Suprapubic skin (tissue), 4 donors: ENCODE results near the gene TRIM2. TPM values are rescaled to one million over a fixed set of nuclear protein-coding genes. Genes with fewer than 3 reads are reported as not detected.

ENCODE experiments used
- DNase-seq, 2 donors: peaks; one replicate each; pipeline ENCODE4 v3.0.0-alpha.2; 2019; ENCODE audit warnings: low spot score in 2 of 2
- H3K27ac ChIP-seq: fragments of 200-600 bp; sonication (generic); one replicate; pipeline ENCODE4 v1.5.1; 2019
- H3K27me3 ChIP-seq: fragments of 200-600 bp; sonication (generic); one replicate; pipeline ENCODE4 v1.5.1; 2019
- H3K36me3 ChIP-seq: fragments of 200-600 bp; sonication (generic); one replicate; pipeline ENCODE4 v1.5.1; 2019
- H3K4me1 ChIP-seq: fragments of 200-600 bp; sonication (generic); one replicate; pipeline ENCODE4 v1.5.1; 2019
- H3K4me3 ChIP-seq: fragments of 200-600 bp; sonication (generic); one replicate; pipeline ENCODE4 v1.5.1; 2019; ENCODE audit warnings: mild to moderate bottlenecking
- H3K9me3 ChIP-seq: fragments of 200-600 bp; sonication (generic); one replicate; pipeline ENCODE4 v1.5.1; 2019
- CTCF ChIP-seq, 2 donors: fragments of 200-600 bp in 1 of 2; fragments of 450-650 bp in 1 of 2; sonication (generic) in 1 of 2; IDR thresholded peaks; one replicate each; pipeline ENCODE4 v1.5.1; 2016 to 2019; ENCODE audit warnings: antibody characterized with exemption in 2 of 2, mild to moderate bottlenecking in 1 of 2, moderate library complexity in 1 of 2
- EP300 ChIP-seq: sonication (generic); formaldehyde crosslinking; IDR thresholded peaks from one replicate; pipeline ENCODE4 v1.6.1; 2017; ENCODE audit warnings: antibody characterized with exemption
- POLR2A ChIP-seq, 2 donors: fragments of 450-650 bp; IDR thresholded peaks; one replicate each; pipeline ENCODE4 v1.6.1; 2017; ENCODE audit warnings: antibody characterized with exemption in 2 of 2, mild to moderate bottlenecking in 2 of 2, moderate library complexity in 2 of 2
- POLR2AphosphoS5 ChIP-seq, 3 donors: sonication (generic); formaldehyde crosslinking; IDR thresholded peaks; one replicate each; pipeline ENCODE4 v1.6.1; 2017; ENCODE audit warnings: antibody characterized with exemption in 3 of 3
- WGBS: methylation state at CpG from one replicate; pipeline ENCODE4 v1.1.5; 2018; 5-methylcytosine and 5-hydroxymethylcytosine counted together
- total RNA-seq, 4 donors: library from RNA; depleted of rRNA; stranded (reverse); fragments of >200 nt; gene quantifications; one replicate each; pipeline ENCODE4 v1.1.0, GENCODE V29; 2016

TRIM2 gene
- total RNA-seq, 4 donors from 2014 or later, result 17.3 to 45.1 (median 37.5) TPM

- no peaks in the 10 kb centered on the region for H3K27me3 ChIP-seq
- 50% methylated on average over 1 of the region's 1 CpG for WGBS
- H3K36me3 ChIP-seq, result peaks cover 4% of the 10 kb centered on the region
- peaks cover 31% of the 10 kb centered on the region for H3K4me1 ChIP-seq
- H3K27ac ChIP-seq, result peak overlapping the region; percentile 86
- H3K4me3 ChIP-seq, result peak overlapping the region; percentile 39
- TF ChIP-seq EP300 (no peak), POLR2A (IDR thresholded peaks at IDR 0.05) (no peak), CTCF (IDR thresholded peaks at IDR 0.05) (no peak), POLR2AphosphoS5 (IDR thresholded peaks at IDR 0.05) (no peak)
- no peaks in the 10 kb centered on the region for H3K9me3 ChIP-seq
- no peak for DNase-seq
These were observed 90.4 kb downstream of the TRIM2 start for GRCh38 chr4:153294631-153295030.

DNA sequence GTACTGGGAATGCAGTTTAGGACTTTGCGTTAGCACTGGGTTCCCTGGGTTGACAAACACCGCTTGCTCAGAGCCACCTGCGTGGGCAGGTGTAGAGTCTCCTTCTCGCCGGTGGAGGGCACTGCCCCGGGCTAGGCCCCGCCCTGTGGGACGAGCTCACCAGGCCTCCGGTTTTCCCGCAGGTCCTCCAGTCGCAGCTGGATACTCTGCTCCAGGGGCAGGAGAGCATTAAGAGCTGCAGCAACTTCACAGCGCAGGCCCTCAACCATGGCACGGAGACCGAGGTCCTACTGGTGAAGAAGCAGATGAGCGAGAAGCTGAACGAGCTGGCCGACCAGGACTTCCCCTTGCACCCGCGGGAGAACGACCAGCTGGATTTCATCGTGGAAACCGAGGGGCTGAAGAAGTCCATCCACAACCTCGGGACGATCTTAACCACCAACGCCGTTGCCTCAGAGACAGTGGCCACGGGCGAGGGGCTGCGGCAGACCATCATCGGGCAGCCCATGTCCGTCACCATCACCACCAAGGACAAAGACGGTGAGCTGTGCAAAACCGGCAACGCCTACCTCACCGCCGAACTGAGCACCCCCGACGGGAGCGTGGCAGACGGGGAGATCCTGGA is 91.0 kb downstream of the TRIM2 start:
- no peak for DNase-seq
- H3K27ac ChIP-seq, result peak overlapping the region; percentile 86
- H3K4me3 ChIP-seq, result peak overlapping the region; percentile 39
- H3K4me1 ChIP-seq, result peaks cover 31% of the 10 kb centered on the region
- no peaks in the 10 kb centered on the region for H3K27me3 ChIP-seq
- 80% methylated on average over 31 of the region's 40 CpGs for WGBS
- no peaks in the 10 kb centered on the region for H3K9me3 ChIP-seq
- TF ChIP-seq POLR2AphosphoS5 (IDR thresholded peaks at IDR 0.05) (no peak), EP300 (no peak), POLR2A (IDR thresholded peaks at IDR 0.05) (no peak), CTCF (IDR thresholded peaks at IDR 0.05) (no peak)
- peaks cover 4% of the 10 kb centered on the region for H3K36me3 ChIP-seq

- H3K4me3 ChIP-seq, result peak overlapping the region; percentile 39
- WGBS, result 30% methylated on average over 11 of the region's 11 CpGs
These were observed 92.0 kb downstream of the TRIM2 start for GRCh38 chr4:153296040-153296823.

DNA sequence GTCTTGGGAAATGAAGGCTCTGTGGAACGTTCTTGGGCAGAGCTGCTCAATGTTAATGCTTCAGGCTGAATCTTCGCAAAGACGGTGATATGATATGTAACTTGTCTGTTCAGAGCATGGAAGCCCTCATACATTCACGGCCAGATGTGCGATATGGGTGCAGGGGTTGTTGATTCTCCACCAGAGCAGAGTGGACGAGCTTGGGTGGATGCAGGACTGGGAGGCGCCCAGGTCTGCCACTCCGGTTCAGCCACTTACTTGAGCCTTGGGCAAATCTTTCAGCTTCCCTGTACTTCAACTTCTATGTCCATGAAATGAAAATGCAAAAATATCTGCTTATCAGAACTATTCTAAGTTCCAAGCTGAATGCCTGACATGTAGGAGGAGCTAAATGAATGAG is 92.9 kb downstream of the TRIM2 start:
- H3K27ac ChIP-seq, result peak overlapping the region; percentile 86
- H3K4me1 ChIP-seq, result peaks cover 31% of the 10 kb centered on the region
- H3K4me3 ChIP-seq, result peak overlapping the region; percentile 39
- no peak for DNase-seq
- TF ChIP-seq CTCF (IDR thresholded peaks at IDR 0.05) (no peak), EP300 (no peak), POLR2AphosphoS5 (IDR thresholded peaks at IDR 0.05) (no peak), POLR2A (IDR thresholded peaks at IDR 0.05) (no peak)
- peaks cover 4% of the 10 kb centered on the region for H3K36me3 ChIP-seq
- WGBS, result 54% methylated on average over 8 of the region's 8 CpGs
- H3K9me3 ChIP-seq, result no peaks in the 10 kb centered on the region
- H3K27me3 ChIP-seq, result no peaks in the 10 kb centered on the region

More at GRCh38 chr4:153296040-153296823, 92.0 kb downstream of the TRIM2 start:
- Histone ChIP-seq H3K4me1 (peaks cover 31% of the 10 kb centered on the region), H3K9me3 (no peaks in the 10 kb centered on the region), H3K27ac (peak overlapping the region; percentile 86), H3K27me3 (no peaks in the 10 kb centered on the region), H3K36me3 (peaks cover 4% of the 10 kb centered on the region)
- TF ChIP-seq POLR2AphosphoS5 (IDR thresholded peaks at IDR 0.05), result no peak
- TF ChIP-seq POLR2A (IDR thresholded peaks at IDR 0.05), result no peak
- no peak for TF ChIP-seq CTCF (IDR thresholded peaks at IDR 0.05)
- TF ChIP-seq EP300, result no peak
- no peak for DNase-seq

DNA sequence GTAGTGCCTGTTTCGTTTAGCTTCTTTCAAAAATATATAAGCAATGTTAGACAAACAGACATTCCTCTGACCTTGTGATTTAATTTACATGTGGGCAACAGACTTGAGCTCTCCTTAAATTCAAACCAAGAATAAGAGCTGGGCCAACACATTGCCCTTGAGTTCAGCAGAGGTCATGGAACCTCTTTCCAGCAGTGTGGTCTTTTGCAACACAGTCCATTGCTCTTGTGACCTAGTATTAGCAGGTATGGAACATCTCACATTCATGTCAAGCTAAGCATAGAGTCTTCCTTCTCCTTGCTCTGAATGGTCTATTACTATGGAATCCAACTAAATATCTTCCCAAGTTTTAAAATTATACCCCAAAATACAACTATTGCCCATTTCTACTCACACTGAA is 106.5 kb downstream of the TRIM2 start:
- H3K4me1 ChIP-seq, result no peaks in the 10 kb centered on the region
- H3K4me3 ChIP-seq, result no peak overlapping the region
- WGBS, result 92% methylated on average over 1 of the region's 1 CpG
- H3K36me3 ChIP-seq, result no peaks in the 10 kb centered on the region
- H3K27ac ChIP-seq, result no peak overlapping the region
- DNase-seq, result no peak
- TF ChIP-seq POLR2AphosphoS5 (IDR thresholded peaks at IDR 0.05) (no peak), EP300 (no peak)
- H3K27me3 ChIP-seq, result no peaks in the 10 kb centered on the region
- no peaks in the 10 kb centered on the region for H3K9me3 ChIP-seq
